Tibial nerve (tissue), 4 donors: ENCODE results near the gene PUS7. TPM values are rescaled to one million over a fixed set of nuclear protein-coding genes. Genes with fewer than 3 reads are reported as not detected.

Experiments
- DNase-seq, 2 donors: peaks; one replicate each; pipeline ENCODE4 v3.0.0-alpha.2; 2019; ENCODE audit warnings: low spot score in 2 of 2
- H3K27ac ChIP-seq, 4 donors: fragments of 200-600 bp; sonication (generic) in 3 of 4; one replicate each; pipeline ENCODE4 v1.5.1; 2017 to 2019; ENCODE audit warnings: mild to moderate bottlenecking in 1 of 4
- H3K27me3 ChIP-seq, 2 donors: fragments of 200-600 bp; sonication (generic) in 1 of 2; one replicate each; pipeline versions ENCODE4 v1.5.1 to v1.6.0; 2017 to 2019
- H3K36me3 ChIP-seq, 3 donors: fragments of 200-600 bp; sonication (generic); one replicate each; pipeline ENCODE4 v1.5.1; 2018 to 2019
- H3K4me1 ChIP-seq, 4 donors: fragments of 200-600 bp; sonication (generic) in 3 of 4; one replicate each; pipeline ENCODE4 v1.5.1; 2017 to 2019
- H3K4me3 ChIP-seq, 4 donors: fragments of 200-600 bp; sonication (generic) in 3 of 4; one replicate each; pipeline ENCODE4 v1.5.1; 2017 to 2019; ENCODE audit warnings: mild to moderate bottlenecking in 1 of 4, moderate library complexity in 1 of 4
- H3K9me3 ChIP-seq, 4 donors: fragments of 200-600 bp; sonication (generic) in 3 of 4; one replicate each; pipeline ENCODE4 v1.5.1; 2017 to 2019
- CTCF ChIP-seq, 5 experiments: fragments of 200-600 bp in 3 of 5; fragments of 450-650 bp in 2 of 5; sonication (generic) in 3 of 5; IDR thresholded peaks; one replicate each; pipeline ENCODE4 v1.5.1; 2016 to 2019; ENCODE audit warnings: antibody characterized with exemption in 5 of 5, mild to moderate bottlenecking in 3 of 5, moderate library complexity in 2 of 5
- EP300 ChIP-seq, 2 donors: sonication (generic); formaldehyde crosslinking; IDR thresholded peaks; one replicate each; pipeline ENCODE4 v1.6.1; 2017; ENCODE audit warnings: antibody characterized with exemption in 2 of 2, mild to moderate bottlenecking in 1 of 2
- POLR2A ChIP-seq, 2 donors: fragments of 450-650 bp; IDR thresholded peaks; one replicate each; pipeline ENCODE4 v1.6.1; 2017; ENCODE audit warnings: antibody characterized with exemption in 2 of 2, mild to moderate bottlenecking in 2 of 2, moderate library complexity in 2 of 2
- WGBS, 2 donors: methylation state at CpG; one replicate each; pipeline ENCODE4 v1.1.5; 2018; 5-methylcytosine and 5-hydroxymethylcytosine counted together
- total RNA-seq, 4 donors: library from RNA; depleted of rRNA; stranded (reverse); fragments of >200 nt; gene quantifications; one replicate each; pipeline ENCODE4 v1.1.0, GENCODE V29; 2016

The PUS7 gene
- total RNA-seq, 4 donors from 2014 or later = 7.9 to 15.9 (median 15.4) TPM

DNA sequence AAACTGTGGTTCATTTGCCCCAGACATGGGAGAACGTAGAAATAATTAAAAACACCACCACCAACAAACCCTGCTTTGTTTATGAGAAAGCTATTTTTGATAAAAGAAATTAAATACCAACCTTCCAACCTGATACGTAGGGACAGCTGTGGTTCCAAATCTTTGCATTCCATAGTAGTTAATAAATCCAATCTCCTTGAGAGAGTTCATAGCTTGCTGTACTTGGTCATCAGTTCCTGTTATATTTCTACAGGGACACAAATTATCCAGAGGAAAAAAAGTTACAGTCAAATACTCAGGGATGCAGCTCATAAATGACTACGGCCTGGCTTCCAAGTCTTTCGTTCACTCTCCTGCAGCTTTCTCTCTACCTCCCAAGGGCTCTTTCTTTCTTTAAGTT lies 41.1 kb downstream of the PUS7 start:
- Histone ChIP-seq H3K4me3 (no peak overlapping the region), H3K36me3 (peaks cover 0 to 33% (median 4%) of the 10 kb centered on the region in 3 donors), H3K4me1 (no peaks in the 10 kb centered on the region), H3K27ac (no peak overlapping the region), H3K27me3 (no peaks in the 10 kb centered on the region), H3K9me3 (no peaks in the 10 kb centered on the region)
- DNase-seq = no peak
- TF ChIP-seq POLR2A (IDR thresholded peaks at IDR 0.05) (no peak), EP300 (IDR thresholded peaks at IDR 0.05) (no peak), CTCF (IDR thresholded peaks at IDR 0.05) (no peak)
- 84 to 90% methylated on average over 4 of the region's 4 CpGs for WGBS, 2 donors

- Histone ChIP-seq H3K4me1 (no peaks in the 10 kb centered on the region), H3K27me3 (no peaks in the 10 kb centered on the region), H3K36me3 (peaks cover 0 to 26% (median 4%) of the 10 kb centered on the region in 3 donors), H3K27ac (no peak overlapping the region), H3K9me3 (no peaks in the 10 kb centered on the region), H3K4me3 (no peak overlapping the region)
- no peak for TF ChIP-seq EP300 (IDR thresholded peaks at IDR 0.05)
- no peak for TF ChIP-seq CTCF (IDR thresholded peaks at IDR 0.05)
- DNase-seq = no peak
- WGBS, 2 donors = 82 to 90% methylated on average over 5 of the region's 5 CpGs
Measured at GRCh38 chr7:105478606-105479005, 43.5 kb downstream of the PUS7 start.

DNA sequence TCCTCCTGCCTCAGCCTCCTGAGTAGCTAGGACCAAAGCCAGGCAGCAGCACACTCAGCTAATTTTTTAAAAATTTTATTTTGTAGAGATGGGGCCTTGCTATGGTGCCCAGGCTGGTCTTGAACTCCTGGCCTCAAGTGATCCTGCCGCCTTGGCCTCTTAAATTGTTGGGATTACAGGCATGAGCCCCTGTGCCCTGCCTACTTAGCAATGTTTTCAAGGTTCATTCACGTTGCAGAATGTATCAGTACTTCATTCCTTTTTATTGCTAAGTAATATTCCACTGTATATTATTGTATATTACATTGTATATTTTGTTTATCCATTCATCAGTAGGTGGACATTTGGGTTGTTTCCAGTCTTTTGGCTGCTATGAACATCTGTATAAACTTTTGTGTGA lies 44.2 kb downstream of the PUS7 start:
- Histone ChIP-seq H3K4me3 (no peak overlapping the region), H3K36me3 (peaks cover 0 to 26% (median 4%) of the 10 kb centered on the region in 3 donors), H3K27ac (no peak overlapping the region), H3K4me1 (no peaks in the 10 kb centered on the region), H3K27me3 (no peaks in the 10 kb centered on the region), H3K9me3 (no peaks in the 10 kb centered on the region)
- no peak for DNase-seq
- WGBS, 2 donors = 91 to 92% methylated on average over 2 of the region's 2 CpGs
- TF ChIP-seq EP300 (IDR thresholded peaks at IDR 0.05) (no peak), POLR2A (IDR thresholded peaks at IDR 0.05) (no peak), CTCF (IDR thresholded peaks at IDR 0.05) (no peak)

DNA sequence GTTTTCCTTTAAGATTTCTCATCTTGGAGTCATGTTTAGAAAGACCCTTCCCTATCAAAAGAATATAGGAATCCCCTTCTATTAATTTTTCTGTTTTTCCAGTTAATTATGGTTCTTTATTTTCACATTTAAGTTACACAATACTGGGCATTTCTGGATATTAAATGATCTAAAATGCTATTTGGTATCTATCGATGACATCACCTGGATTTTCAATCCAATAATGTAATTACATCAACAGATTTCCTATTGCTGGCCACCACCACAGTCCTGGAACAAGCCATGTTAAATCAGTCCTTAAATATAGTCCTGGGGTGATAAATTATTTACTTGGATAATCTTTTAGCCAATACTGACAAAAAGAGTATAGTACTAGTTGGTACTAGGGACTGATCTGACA lies 48.0 kb downstream of the PUS7 start:
- Histone ChIP-seq H3K27me3 (no peaks in the 10 kb centered on the region), H3K36me3 (peaks cover 0 to 19% (median 0%) of the 10 kb centered on the region in 3 donors), H3K4me1 (no peaks in the 10 kb centered on the region), H3K9me3 (no peaks in the 10 kb centered on the region), H3K4me3 (no peak overlapping the region), H3K27ac (no peak overlapping the region)
- WGBS, 2 donors = 92 to 94% methylated on average over 1 of the region's 1 CpG
- no peak for DNase-seq
- no peak for TF ChIP-seq EP300 (IDR thresholded peaks at IDR 0.05)
- no peak for TF ChIP-seq POLR2A (IDR thresholded peaks at IDR 0.05)
- no peak for TF ChIP-seq CTCF (IDR thresholded peaks at IDR 0.05)

DNA sequence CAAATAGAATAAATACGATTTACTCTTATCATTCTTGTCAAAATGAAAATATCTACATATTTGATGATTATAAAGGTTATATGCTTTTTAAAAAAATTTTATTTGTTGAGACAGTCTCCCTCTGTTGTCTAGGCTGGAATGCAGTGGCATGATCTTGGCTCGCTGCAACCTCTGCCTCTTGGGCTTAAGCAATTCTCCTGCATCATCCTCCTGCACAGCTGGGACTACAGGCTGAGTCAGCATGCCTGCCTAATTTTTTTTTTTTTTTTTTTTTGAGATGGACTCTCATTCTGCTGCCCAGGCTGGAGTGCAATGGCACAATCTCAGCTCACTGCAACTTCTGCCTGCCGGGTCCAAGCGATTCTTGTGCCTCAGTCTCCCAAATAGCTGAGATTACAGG lies 48.9 kb downstream of the PUS7 start:
- no peak overlapping the region for H3K4me3 ChIP-seq
- no peaks in the 10 kb centered on the region for H3K27me3 ChIP-seq
- peaks cover 0 to 27% (median 0%) of the 10 kb centered on the region in 3 donors for H3K36me3 ChIP-seq
- no peak for DNase-seq
- TF ChIP-seq CTCF (IDR thresholded peaks at IDR 0.05) (no peak), EP300 (IDR thresholded peaks at IDR 0.05) (no peak), POLR2A (IDR thresholded peaks at IDR 0.05) (no peak)
- H3K9me3 ChIP-seq = no peaks in the 10 kb centered on the region
- no peaks in the 10 kb centered on the region for H3K4me1 ChIP-seq
- no peak overlapping the region for H3K27ac ChIP-seq
- 85 to 96% methylated on average over 4 of the region's 4 CpGs for WGBS, 2 donors
